Left forelimb (tissue), 1 donor: Measurements from ENCODE around the gene GLRX.
"Not testable (repeated sequence)": the region's sequence is repeated elsewhere in the genome, so short reads cannot be mapped to it uniquely, and the experiment has no call there.

Source experiments
- DNase-seq: peaks from one replicate; pipeline ENCODE4 v3.0.0-alpha.2; 2018; ENCODE audit warnings: low spot score

The GLRX gene

DNA sequence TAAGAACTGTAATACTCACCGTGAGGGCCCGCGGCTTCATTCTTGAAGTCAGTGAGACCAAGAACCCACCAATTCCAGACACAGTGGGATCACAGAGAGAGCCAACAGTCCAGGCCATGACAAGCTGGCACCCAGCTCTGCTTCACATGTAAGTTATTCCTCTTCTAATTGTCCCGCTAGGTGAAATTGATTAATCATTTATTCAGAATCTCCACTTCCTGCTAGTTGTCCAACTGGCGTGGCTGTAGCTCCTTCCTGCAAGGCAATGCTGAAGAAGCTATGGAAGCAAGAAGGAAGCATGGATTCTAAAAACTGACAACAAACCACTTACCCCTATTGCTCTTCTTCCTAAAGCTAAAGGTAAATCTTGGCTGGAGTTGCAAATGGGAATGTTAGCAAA lies 30.0 kb upstream of the GLRX start:
- no peak for DNase-seq

DNA sequence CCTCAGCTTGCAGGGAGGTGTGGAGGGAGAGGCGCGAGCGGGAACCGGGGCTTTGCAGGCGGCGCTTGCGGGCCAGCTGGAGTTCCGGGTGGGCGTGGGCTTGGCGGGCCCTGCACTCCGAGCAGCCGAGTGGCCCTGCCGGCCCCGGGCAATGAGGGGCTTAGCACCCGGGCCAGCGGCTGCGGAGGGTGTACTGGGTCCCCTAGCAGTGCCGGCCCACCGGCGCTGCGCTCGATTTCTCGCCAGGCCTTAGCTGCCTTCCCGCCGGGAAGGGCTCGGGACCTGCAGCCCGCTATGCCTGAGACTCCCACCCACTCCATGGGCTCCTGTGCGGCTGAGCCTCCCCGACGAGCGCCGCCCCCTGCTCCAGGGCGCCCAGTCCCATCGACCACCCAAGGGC lies 28.6 kb upstream of the GLRX start:
- DNase-seq, result not testable (repeated sequence)

DNA sequence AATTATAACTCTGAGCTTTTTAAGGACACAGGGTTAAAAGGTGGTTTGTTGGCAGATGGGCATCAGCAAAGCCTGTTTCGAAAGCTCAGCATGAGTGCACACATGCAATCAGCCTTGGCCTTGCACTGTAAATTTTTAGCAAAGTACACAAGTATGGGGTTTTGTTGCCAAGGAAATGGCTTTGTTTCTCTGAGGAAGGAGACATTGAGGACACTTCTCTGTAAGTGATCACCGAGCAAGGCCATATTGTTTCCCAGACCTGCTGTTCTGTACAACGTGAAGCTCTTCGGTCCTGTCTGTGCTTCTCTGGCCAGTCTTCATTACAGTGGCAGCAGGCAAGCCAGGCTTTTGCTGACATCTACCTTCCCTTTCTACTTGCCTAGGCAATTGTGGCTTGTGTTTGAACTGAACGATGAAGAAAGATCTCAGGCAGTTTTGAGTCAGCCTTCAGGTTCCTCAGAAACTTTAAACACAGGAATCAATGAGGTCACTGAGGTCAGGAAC lies 27.9 kb upstream of the GLRX start:
- no peak for DNase-seq

DNA sequence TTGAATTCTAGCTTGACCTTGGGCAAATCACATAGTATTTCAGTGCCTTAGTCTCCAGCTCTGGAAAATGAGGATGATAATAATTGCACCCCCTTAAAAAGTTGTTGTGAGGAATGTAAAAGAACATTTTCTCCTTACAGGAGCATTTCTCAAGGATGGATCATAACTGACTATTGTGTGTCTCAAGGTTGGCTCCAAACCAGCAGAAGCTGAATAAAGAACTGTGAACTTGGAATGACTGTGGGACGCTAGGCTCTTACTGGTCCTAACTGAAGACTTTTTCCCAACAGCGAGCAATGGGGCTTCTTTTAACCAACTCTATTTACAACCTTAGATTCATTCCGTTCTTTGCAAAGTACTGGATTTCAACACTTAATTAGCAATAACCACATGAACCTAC lies 26.2 kb upstream of the GLRX start:
- DNase-seq, result no peak

GRCh38 chr5:95847261-95847592 lies 24.7 kb upstream of the GLRX start:
- DNase-seq, result no peak

GRCh38 chr5:95846554-95847260 lies 24.2 kb upstream of the GLRX start:
- no peak for DNase-seq

DNA sequence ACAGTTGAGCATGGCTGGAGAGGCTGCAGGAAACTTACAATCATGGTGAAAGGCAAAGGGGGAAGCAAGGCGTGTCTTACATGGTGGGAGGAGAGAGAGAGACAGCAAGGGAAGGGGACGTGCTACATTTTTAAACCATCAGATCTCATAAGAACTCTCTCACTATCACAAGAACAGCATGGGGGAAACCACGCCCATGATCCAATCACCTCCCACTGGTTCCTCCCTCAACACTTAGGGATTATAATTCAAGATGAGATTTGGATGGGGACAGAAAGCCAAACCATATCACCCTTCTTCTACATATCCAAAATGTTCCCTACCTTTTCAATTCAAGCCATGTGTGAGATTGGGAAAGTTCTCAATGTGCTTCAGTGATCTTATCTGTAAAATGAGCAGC lies 22.9 kb upstream of the GLRX start:
- no peak for DNase-seq

GRCh38 chr5:95843733-95844223 lies 21.3 kb upstream of the GLRX start:
- no peak for DNase-seq

DNA sequence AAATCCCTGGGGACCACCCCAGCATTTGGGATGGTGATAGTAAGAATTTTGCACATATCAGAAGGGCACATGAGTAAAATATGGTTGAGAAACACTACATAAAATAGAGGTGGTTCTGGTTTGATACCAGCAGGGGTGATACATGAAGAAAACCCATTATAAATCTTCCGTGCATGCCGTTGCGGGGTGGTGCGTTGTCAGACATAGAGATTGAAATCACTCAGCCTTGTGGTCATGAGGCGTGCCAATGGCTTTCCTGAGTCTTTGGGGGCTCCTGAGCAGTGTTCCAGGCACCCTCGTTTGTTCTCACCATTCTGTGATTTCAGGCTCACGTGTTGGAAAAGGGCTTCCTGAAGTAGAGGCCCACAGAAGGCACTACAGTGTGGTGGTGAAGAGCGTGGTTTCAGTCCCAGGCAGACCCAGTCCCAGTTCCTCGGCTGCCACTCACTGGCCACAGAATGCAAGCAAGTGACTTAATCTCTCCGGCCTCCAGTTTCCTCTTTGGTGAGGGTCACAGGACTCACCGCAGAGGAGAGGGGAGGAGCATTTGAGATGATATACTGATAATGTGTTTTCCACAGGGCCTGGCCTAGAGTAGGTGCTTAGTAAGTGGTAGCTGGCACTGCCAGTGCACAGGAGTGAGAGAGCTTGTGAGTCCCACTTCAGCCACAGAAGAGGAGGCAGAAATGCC lies 20.5 kb upstream of the GLRX start:
- peak; percentile 59 for DNase-seq

GRCh38 chr5:95841914-95842812 lies 19.6 kb upstream of the GLRX start:
- peak; percentile 9 for DNase-seq

- DNase-seq, result no peak
These were observed 18.6 kb upstream of the GLRX start for GRCh38 chr5:95840956-95841705.

- DNase-seq, result no peak
These were observed 17.1 kb upstream of the GLRX start for GRCh38 chr5:95839658-95840057.

GRCh38 chr5:95838556-95838955 lies 16.0 kb upstream of the GLRX start:
- DNase-seq, result peak; percentile 4

DNA sequence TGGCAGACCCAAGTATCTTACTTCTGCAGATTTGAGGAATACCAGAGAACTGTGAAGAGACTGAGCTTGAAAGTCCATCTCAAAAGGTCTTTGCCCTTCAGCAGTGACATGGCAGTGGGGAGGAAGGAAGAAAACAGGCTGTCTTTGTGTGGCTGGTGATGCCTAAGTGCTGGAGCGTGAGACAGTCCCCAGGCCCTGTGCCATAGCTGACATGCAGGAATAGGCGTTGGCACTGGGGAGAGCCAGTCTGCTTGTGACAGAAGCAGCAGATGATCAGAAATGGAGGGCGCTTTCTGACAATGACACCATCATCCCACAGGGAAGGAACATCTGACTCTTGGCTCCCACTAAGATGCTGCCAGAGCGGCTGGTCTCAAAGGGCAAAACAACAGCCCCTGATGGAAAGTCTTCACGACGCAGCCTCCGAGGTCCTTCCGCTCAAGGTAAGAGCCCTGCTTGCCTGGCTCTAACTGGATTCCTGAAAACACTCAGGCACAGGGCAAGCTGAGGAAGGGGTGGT lies 15.5 kb upstream of the GLRX start:
- peak; percentile 17 for DNase-seq

GRCh38 chr5:95837492-95837891 lies 15.0 kb upstream of the GLRX start:
- DNase-seq, result no peak

- DNase-seq, result not testable (repeated sequence)
These were observed 14.4 kb upstream of the GLRX start for GRCh38 chr5:95836971-95837370.

DNA sequence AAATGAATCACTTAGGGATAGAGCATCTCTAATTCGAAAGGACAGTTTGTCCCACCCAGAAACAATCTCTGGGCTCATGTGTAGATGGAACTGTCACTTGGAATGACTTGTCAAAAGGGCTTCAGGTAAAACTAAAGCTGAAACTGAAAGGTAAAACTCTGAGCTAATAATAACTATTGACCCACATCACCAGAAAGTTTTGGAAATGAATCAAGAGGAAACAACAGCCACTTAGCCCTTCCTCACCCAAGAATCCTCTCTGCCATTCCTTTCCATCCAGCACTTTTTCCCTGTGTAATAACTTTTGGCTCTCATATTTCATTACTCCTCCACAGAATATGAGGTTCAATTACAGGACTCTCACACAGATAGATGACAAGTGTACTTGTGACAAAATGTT lies 14.0 kb upstream of the GLRX start:
- DNase-seq, result no peak

GRCh38 chr5:95835682-95836385 lies 13.3 kb upstream of the GLRX start:
- DNase-seq, result peak; percentile 51

GRCh38 chr5:95832664-95833063 lies 10.1 kb upstream of the GLRX start:
- DNase-seq, result peak; percentile 1

DNA sequence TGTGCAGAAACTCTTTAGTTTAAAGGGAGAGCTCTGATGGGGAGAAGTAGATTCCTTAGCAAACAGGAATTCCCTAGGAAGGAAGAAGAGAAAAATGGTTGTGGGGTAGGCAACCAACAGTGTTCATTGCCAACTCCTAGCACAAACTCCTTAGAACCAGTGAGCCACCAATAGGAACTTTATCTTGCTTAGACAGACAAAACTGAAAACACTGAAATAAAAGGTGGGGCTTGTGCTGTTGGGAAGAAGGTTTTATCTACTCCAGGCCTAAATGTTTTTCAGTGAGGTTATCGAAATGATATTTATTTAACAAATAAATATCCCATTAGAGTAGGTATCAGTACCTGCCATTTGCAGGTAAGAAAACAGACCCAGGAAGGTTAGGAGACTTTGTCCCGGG lies 7.7 kb upstream of the GLRX start:
- DNase-seq, result no peak

DNA sequence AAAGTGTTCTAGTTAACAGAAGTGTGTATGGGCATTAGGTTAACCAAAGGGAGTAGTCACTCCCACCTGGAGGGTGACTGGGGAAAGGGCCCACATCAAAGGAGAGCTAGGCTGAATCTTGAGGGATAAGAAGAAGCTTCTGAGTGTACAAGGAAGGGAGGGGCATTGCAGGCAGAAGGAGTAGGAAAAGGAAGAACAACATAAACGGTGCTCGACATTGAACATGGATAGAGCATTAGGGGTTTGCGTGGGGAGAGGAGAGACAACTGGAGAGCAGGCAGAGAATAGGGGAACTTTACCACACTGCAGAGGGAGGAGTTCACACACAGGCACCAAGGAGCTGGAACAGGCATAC lies 5.3 kb upstream of the GLRX start:
- DNase-seq, result no peak
